Measurements from ENCODE around the gene MYO9A.
"Not testable (repeated sequence)": the region's sequence is repeated elsewhere in the genome, so short reads cannot be mapped to it uniquely, and the experiment has no call there.

Gene MYO9A

GRCh38 chr15:72057548-72058091, 60.3 kb downstream of the MYO9A start:
- Mint-ChIP-seq H3K27ac (peak overlapping the region; percentile 49 to 76 (median 65)), H3K36me3 (ENCODE audit: low read depth) (peaks cover 21% of the 10 kb centered on the region), H3K4me1 (peaks cover 16% of the 10 kb centered on the region), H3K9me3 (no peaks in the 10 kb centered on the region), H3K27me3 (ENCODE audit: low read depth) (no peaks in the 10 kb centered on the region), H3K4me3 (no peak overlapping the region)
- no peak for TF ChIP-seq CTCF (IDR thresholded peaks at IDR 0.05; ENCODE audit: unreplicated experiment in 3 of 3)

- not testable (repeated sequence) for H3K4me3 Mint-ChIP-seq; H3K27ac Mint-ChIP-seq; H3K27me3 Mint-ChIP-seq (ENCODE audit: low read depth); H3K9me3 Mint-ChIP-seq
- peaks cover 16% of the 10 kb centered on the region for H3K4me1 Mint-ChIP-seq
- peaks cover 11% of the 10 kb centered on the region for H3K36me3 Mint-ChIP-seq (ENCODE audit: low read depth)
Observed at GRCh38 chr15:72056217-72056616, 61.7 kb downstream of the MYO9A start.

- H3K36me3 Mint-ChIP-seq (ENCODE audit: low read depth); H3K9me3 Mint-ChIP-seq; H3K27me3 Mint-ChIP-seq (ENCODE audit: low read depth); H3K4me3 Mint-ChIP-seq: not testable (repeated sequence)
- Mint-ChIP-seq H3K4me1 (peaks cover 26% of the 10 kb centered on the region), H3K27ac (peak overlapping the region in 1 of 3 experiments; percentile 4)
Observed at GRCh38 chr15:72053297-72053696, 64.7 kb downstream of the MYO9A start.

- no peaks in the 10 kb centered on the region for H3K27me3 Mint-ChIP-seq (ENCODE audit: low read depth)
- H3K4me3 Mint-ChIP-seq = no peak overlapping the region
- no peak overlapping the region for H3K27ac Mint-ChIP-seq
- TF ChIP-seq CTCF (IDR thresholded peaks at IDR 0.05; ENCODE audit: unreplicated experiment in 3 of 3) = no peak
- no peaks in the 10 kb centered on the region for H3K9me3 Mint-ChIP-seq
- H3K36me3 Mint-ChIP-seq (ENCODE audit: low read depth) = peaks cover 17% of the 10 kb centered on the region
- H3K4me1 Mint-ChIP-seq = peaks cover 37% of the 10 kb centered on the region
Observed at GRCh38 chr15:72050700-72051099, 67.2 kb downstream of the MYO9A start.

GRCh38 chr15:72047020-72047419, 70.9 kb downstream of the MYO9A start:
- H3K36me3 Mint-ChIP-seq (ENCODE audit: low read depth) = peaks cover 40% of the 10 kb centered on the region
- peaks cover 43% of the 10 kb centered on the region for H3K4me1 Mint-ChIP-seq
- no peak for TF ChIP-seq CTCF (IDR thresholded peaks at IDR 0.05; ENCODE audit: unreplicated experiment in 3 of 3)
- H3K4me3 Mint-ChIP-seq = peak overlapping the region in 1 of 3 experiments; percentile 18
- no peaks in the 10 kb centered on the region for H3K9me3 Mint-ChIP-seq
- peak overlapping the region in 2 of 3 experiments; percentile 58 to 80 for H3K27ac Mint-ChIP-seq
- no peaks in the 10 kb centered on the region for H3K27me3 Mint-ChIP-seq (ENCODE audit: low read depth)

- Mint-ChIP-seq H3K9me3 (no peaks in the 10 kb centered on the region), H3K36me3 (ENCODE audit: low read depth) (peaks cover 54% of the 10 kb centered on the region), H3K4me1 (peaks cover 37% of the 10 kb centered on the region), H3K27me3 (ENCODE audit: low read depth) (no peaks in the 10 kb centered on the region), H3K4me3 (no peak overlapping the region), H3K27ac (peak overlapping the region in 2 of 3 experiments; percentile 53 to 65)
- TF ChIP-seq CTCF (IDR thresholded peaks at IDR 0.05; ENCODE audit: unreplicated experiment in 3 of 3) = no peak
Observed at GRCh38 chr15:72044956-72045355, 73.0 kb downstream of the MYO9A start.

- Mint-ChIP-seq H3K4me1 (peaks cover 23% of the 10 kb centered on the region), H3K27me3 (ENCODE audit: low read depth) (no peaks in the 10 kb centered on the region), H3K36me3 (ENCODE audit: low read depth) (peaks cover 65% of the 10 kb centered on the region), H3K27ac (no peak overlapping the region), H3K9me3 (peaks cover 7% of the 10 kb centered on the region), H3K4me3 (no peak overlapping the region)
- TF ChIP-seq CTCF (IDR thresholded peaks at IDR 0.05; ENCODE audit: unreplicated experiment in 3 of 3) = no peak
Observed at GRCh38 chr15:72042865-72043264, 75.1 kb downstream of the MYO9A start.

Data from nephron (organoid).